DOHH2 (cell line): ENCODE data around the gene C14orf132.

Experiments
- CTCF ChIP-seq: fragments of 200-600 bp; sonication (generic); IDR thresholded peaks from one replicate; pipeline ENCODE4 v1.5.1; 2014; ENCODE audit warnings: antibody characterized with exemption, mild to moderate bottlenecking, low read depth, low read length; ENCODE audit not compliant: poor library complexity, severe bottlenecking
- EZH2phosphoT487 ChIP-seq: fragments of 200-600 bp; sonication (generic); IDR thresholded peaks from 2 replicates; pipeline ENCODE4 v1.6.1; 2017; ENCODE audit warnings: borderline replicate concordance, mild to moderate bottlenecking, antibody characterized with exemption, low read length, moderate library complexity, mixed read lengths

- TF ChIP-seq CTCF (no peak), EZH2phosphoT487 (no peak)
Measured at GRCh38 chr14:96078625-96079016, 39.5 kb downstream of the C14orf132 start.
